A549 (cell line): ENCODE data around the gene EEFSEC.

Source experiments
- CEBPB ChIP-seq, 2 experiments: fragments of >200 bp in 1 of 2; sonication (Bioruptor Twin) in 1 of 2; formaldehyde crosslinking in 1 of 2; IDR thresholded peaks; 2 replicates each; pipeline ENCODE4 v1.6.1; 2012 to 2016
- POLR2A ChIP-seq: IDR thresholded peaks from 2 replicates; pipeline ENCODE4 v1.6.1; 2012; ENCODE audit warnings: mild to moderate bottlenecking, low read length

GRCh38 chr3:128404276-128405068 lies 251.2 kb downstream of the EEFSEC start:
- TF ChIP-seq POLR2A (no peak), CEBPB (IDR thresholded peaks at IDR 0.05) (no peak)
